ENCODE data around the gene STX1B. TPM values are rescaled to one million over a fixed set of nuclear protein-coding genes. Genes with fewer than 3 reads are reported as not detected.

The STX1B gene
- polyA plus RNA-seq, 2 donors: 0.29 to 1.6 TPM

DNA sequence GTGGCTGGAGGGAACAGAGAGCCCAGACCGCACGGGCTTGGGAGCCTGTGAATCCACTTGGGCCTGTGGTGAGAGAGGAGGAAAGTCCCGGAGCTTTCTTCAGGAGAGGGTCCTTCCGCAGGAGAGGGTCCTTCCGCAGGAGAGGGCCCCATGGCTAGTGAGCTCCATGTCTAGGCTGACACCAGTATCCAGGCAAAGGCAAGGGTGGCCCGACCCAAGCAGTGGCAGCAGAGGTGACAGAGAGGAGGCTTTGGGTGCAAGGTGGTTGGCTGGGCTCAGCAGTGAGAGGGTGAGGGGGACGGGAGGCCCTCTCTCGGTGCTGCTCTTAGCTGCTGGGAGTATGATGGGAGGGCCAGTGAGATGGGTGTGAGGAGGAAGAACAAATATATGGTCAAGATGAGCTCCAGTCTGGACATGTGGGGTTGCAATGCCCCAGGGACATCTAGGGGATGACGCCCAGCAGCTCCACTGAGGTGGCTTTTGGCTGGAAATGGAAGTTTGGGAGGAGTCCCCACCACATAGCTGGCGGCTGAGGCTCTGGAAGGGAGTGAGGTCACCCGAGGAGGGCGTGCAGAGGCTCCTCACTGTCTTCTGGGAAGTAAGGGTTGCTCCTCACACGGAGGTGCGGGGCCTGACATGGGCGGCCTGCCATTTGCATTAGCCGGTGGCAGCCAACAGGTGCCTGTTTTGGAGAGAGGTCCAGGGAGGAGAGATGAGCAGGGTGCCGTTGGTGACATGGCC, 27.7 kb downstream of the STX1B start:
- 59 to 71% methylated on average over 17 of the region's 17 CpGs for WGBS, 2 donors
- H3K27ac ChIP-seq (ENCODE audit: low read depth in 2 of 2, low read length in 1 of 2): peak overlapping the region in 1 of 2 donors; percentile 29
- peaks cover 0 to 12% of the 10 kb centered on the region in 2 donors for H3K4me1 ChIP-seq (ENCODE audit: control insufficient read depth in 2 of 2, insufficient read depth in 2 of 2, low read length in 1 of 2)
- peaks cover 0 to 32% of the 10 kb centered on the region in 2 donors for H3K36me3 ChIP-seq (ENCODE audit: control insufficient read depth in 2 of 2, insufficient read depth in 2 of 2, low read length in 1 of 2)
- no peak overlapping the region for H3K4me3 ChIP-seq (ENCODE audit: low read depth in 1 of 2, low read length in 2 of 2)
- no peaks in the 10 kb centered on the region for H3K9me3 ChIP-seq (ENCODE audit: control insufficient read depth in 2 of 2, insufficient read depth in 1 of 2, low read depth in 1 of 2, low read length in 1 of 2)
- H3K27me3 ChIP-seq (ENCODE audit: control insufficient read depth in 1 of 2, insufficient read depth in 2 of 2, low read length in 2 of 2): no peaks in the 10 kb centered on the region

- Histone ChIP-seq H3K4me3 (ENCODE audit: low read depth in 1 of 2, low read length in 2 of 2) (no peak overlapping the region), H3K36me3 (ENCODE audit: control insufficient read depth in 2 of 2, insufficient read depth in 2 of 2, low read length in 1 of 2) (peaks cover 6 to 41% of the 10 kb centered on the region in 2 donors), H3K4me1 (ENCODE audit: control insufficient read depth in 2 of 2, insufficient read depth in 2 of 2, low read length in 1 of 2) (peaks cover 0 to 12% of the 10 kb centered on the region in 2 donors), H3K9me3 (ENCODE audit: control insufficient read depth in 2 of 2, insufficient read depth in 1 of 2, low read depth in 1 of 2, low read length in 1 of 2) (no peaks in the 10 kb centered on the region), H3K27me3 (ENCODE audit: control insufficient read depth in 1 of 2, insufficient read depth in 2 of 2, low read length in 2 of 2) (no peaks in the 10 kb centered on the region), H3K27ac (ENCODE audit: low read depth in 2 of 2, low read length in 1 of 2) (no peak overlapping the region)
- 95 to 96% methylated on average over 14 of the region's 14 CpGs for WGBS, 2 donors
Observed at GRCh38 chr16:30980959-30981358, 29.5 kb downstream of the STX1B start.

DNA sequence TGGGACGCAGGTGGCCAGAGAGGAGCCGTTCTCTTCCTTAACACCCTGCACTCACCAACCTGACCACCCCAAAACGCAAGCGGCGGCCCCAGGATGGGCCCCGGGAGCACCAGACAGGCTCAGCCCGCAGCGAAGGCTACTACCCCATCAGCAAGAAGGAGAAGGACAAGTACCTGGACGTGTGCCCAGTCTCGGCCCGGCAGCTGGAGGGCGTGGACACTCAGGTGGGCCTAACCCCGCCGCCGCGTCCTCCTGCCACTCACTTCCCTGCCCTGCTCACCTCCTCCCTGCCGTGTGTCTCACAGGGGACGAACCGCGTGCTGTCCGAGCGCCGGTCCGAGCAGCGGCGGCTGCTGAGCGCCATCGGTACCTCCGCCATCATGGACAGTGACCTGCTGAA, 30.0 kb downstream of the STX1B start:
- H3K9me3 ChIP-seq (ENCODE audit: control insufficient read depth in 2 of 2, insufficient read depth in 1 of 2, low read depth in 1 of 2, low read length in 1 of 2): no peaks in the 10 kb centered on the region
- 88 to 91% methylated on average over 28 to 29 of the region's 29 CpGs for WGBS, 2 donors
- H3K4me1 ChIP-seq (ENCODE audit: control insufficient read depth in 2 of 2, insufficient read depth in 2 of 2, low read length in 1 of 2): peaks cover 0 to 7% of the 10 kb centered on the region in 2 donors
- H3K36me3 ChIP-seq (ENCODE audit: control insufficient read depth in 2 of 2, insufficient read depth in 2 of 2, low read length in 1 of 2): peaks cover 6 to 46% of the 10 kb centered on the region in 2 donors
- H3K4me3 ChIP-seq (ENCODE audit: low read depth in 1 of 2, low read length in 2 of 2): no peak overlapping the region
- H3K27me3 ChIP-seq (ENCODE audit: control insufficient read depth in 1 of 2, insufficient read depth in 2 of 2, low read length in 2 of 2): no peaks in the 10 kb centered on the region
- no peak overlapping the region for H3K27ac ChIP-seq (ENCODE audit: low read depth in 2 of 2, low read length in 1 of 2)

DNA sequence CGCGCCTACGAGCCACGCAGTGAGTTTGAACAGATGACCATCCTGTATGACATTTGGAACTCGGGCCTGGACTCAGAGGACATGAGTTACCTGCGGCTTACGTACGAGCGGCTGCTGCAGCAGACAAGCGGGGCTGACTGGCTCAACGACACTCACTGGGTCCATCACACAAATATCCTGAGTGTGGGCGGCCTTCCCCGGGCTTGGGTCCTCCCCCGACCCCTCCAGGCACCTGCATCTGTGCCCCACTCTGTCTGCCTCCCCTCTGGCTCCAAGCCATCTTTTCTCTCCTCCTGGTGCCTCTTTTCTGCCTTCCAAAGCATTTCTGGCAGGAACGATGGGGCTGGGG, 30.4 kb downstream of the STX1B start:
- H3K4me1 ChIP-seq (ENCODE audit: control insufficient read depth in 2 of 2, insufficient read depth in 2 of 2, low read length in 1 of 2): peaks cover 0 to 3% of the 10 kb centered on the region in 2 donors
- H3K27ac ChIP-seq (ENCODE audit: low read depth in 2 of 2, low read length in 1 of 2): no peak overlapping the region
- H3K9me3 ChIP-seq (ENCODE audit: control insufficient read depth in 2 of 2, insufficient read depth in 1 of 2, low read depth in 1 of 2, low read length in 1 of 2): no peaks in the 10 kb centered on the region
- H3K27me3 ChIP-seq (ENCODE audit: control insufficient read depth in 1 of 2, insufficient read depth in 2 of 2, low read length in 2 of 2): no peaks in the 10 kb centered on the region
- no peak overlapping the region for H3K4me3 ChIP-seq (ENCODE audit: low read depth in 1 of 2, low read length in 2 of 2)
- peaks cover 6 to 47% of the 10 kb centered on the region in 2 donors for H3K36me3 ChIP-seq (ENCODE audit: control insufficient read depth in 2 of 2, insufficient read depth in 2 of 2, low read length in 1 of 2)
- 91 to 93% methylated on average over 14 to 15 of the region's 15 CpGs for WGBS, 2 donors

DNA sequence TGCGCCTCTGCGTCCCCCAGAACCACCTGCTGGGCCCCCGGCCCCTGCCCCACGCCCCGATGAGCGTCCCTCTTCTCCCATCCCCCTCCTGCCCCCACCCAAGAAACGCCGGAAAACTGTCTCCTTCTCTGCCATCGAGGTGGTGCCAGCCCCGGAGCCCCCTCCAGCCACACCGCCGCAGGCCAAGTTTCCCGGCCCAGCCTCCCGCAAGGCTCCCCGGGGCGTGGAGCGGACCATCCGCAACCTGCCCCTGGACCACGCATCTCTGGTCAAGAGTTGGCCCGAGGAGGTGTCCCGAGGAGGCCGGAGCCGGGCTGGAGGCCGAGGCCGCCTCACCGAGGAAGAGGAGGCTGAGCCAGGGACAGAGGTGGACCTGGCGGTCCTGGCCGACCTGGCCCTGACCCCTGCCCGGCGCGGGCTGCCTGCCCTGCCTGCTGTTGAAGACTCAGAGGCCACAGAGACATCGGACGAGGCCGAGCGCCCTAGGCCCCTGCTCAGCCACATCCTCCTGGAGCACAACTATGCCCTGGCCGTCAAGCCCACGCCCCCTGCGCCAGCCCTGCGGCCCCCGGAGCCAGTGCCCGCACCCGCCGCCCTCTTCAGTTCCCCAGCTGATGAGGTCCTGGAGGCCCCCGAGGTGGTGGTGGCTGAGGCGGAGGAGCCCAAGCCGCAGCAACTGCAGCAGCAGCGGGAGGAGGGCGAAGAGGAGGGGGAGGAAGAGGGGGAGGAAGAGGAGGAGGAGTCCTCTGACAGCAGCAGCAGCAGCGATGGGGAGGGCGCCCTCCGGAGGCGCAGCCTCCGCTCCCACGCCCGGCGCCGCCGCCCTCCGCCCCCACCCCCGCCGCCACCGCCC, 31.0 kb downstream of the STX1B start:
- H3K36me3 ChIP-seq (ENCODE audit: control insufficient read depth in 2 of 2, insufficient read depth in 2 of 2, low read length in 1 of 2): peaks cover 6 to 49% of the 10 kb centered on the region in 2 donors

GRCh38 chr16:30977502-30977901, 32.9 kb downstream of the STX1B start:
- Histone ChIP-seq H3K27ac (ENCODE audit: low read depth in 2 of 2, low read length in 1 of 2) (no peak overlapping the region), H3K9me3 (ENCODE audit: control insufficient read depth in 2 of 2, insufficient read depth in 1 of 2, low read depth in 1 of 2, low read length in 1 of 2) (no peaks in the 10 kb centered on the region), H3K36me3 (ENCODE audit: control insufficient read depth in 2 of 2, insufficient read depth in 2 of 2, low read length in 1 of 2) (peaks cover 12 to 54% of the 10 kb centered on the region in 2 donors), H3K4me3 (ENCODE audit: low read depth in 1 of 2, low read length in 2 of 2) (no peak overlapping the region), H3K4me1 (ENCODE audit: control insufficient read depth in 2 of 2, insufficient read depth in 2 of 2, low read length in 1 of 2) (peaks cover 0 to under 1% of the 10 kb centered on the region in 2 donors), H3K27me3 (ENCODE audit: control insufficient read depth in 1 of 2, insufficient read depth in 2 of 2, low read length in 2 of 2) (no peaks in the 10 kb centered on the region)
- 84% methylated on average over 17 of the region's 17 CpGs for WGBS, 2 donors

More for the DNA sequence above, 31.0 kb downstream of the STX1B start:
- Histone ChIP-seq H3K9me3 (ENCODE audit: control insufficient read depth in 2 of 2, insufficient read depth in 1 of 2, low read depth in 1 of 2, low read length in 1 of 2) (no peaks in the 10 kb centered on the region), H3K4me3 (ENCODE audit: low read depth in 1 of 2, low read length in 2 of 2) (no peak overlapping the region), H3K4me1 (ENCODE audit: control insufficient read depth in 2 of 2, insufficient read depth in 2 of 2, low read length in 1 of 2) (peaks cover 0 to 3% of the 10 kb centered on the region in 2 donors), H3K27ac (ENCODE audit: low read depth in 2 of 2, low read length in 1 of 2) (no peak overlapping the region), H3K27me3 (ENCODE audit: control insufficient read depth in 1 of 2, insufficient read depth in 2 of 2, low read length in 2 of 2) (no peaks in the 10 kb centered on the region)
- 92 to 94% methylated on average over 58 to 62 of the region's 62 CpGs for WGBS, 2 donors

DNA sequence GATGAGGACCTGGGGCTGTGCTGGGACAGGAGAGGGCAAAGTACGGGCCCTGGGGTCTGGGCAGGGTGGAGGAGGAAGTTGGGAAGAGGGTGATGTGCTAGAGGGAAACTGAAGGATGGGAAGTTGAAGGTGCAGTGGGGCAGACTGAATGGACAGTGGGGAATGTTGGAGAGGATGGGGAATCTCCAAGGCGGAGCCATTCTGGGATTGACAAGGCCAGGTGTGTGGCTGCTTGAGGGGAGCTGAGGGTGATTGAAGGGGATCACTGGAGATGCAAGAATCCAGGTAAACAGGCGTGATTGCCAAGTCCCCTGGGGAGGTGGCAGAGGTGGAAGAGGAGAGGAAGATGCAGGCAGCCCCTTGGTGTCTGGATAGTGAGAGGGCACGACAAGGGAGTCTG, 34.0 kb downstream of the STX1B start:
- H3K4me1 ChIP-seq (ENCODE audit: control insufficient read depth in 2 of 2, insufficient read depth in 2 of 2, low read length in 1 of 2): no peaks in the 10 kb centered on the region
- no peaks in the 10 kb centered on the region for H3K9me3 ChIP-seq (ENCODE audit: control insufficient read depth in 2 of 2, insufficient read depth in 1 of 2, low read depth in 1 of 2, low read length in 1 of 2)
- H3K27ac ChIP-seq (ENCODE audit: low read depth in 2 of 2, low read length in 1 of 2): no peak overlapping the region
- H3K27me3 ChIP-seq (ENCODE audit: control insufficient read depth in 1 of 2, insufficient read depth in 2 of 2, low read length in 2 of 2): no peaks in the 10 kb centered on the region
- peaks cover 12 to 59% of the 10 kb centered on the region in 2 donors for H3K36me3 ChIP-seq (ENCODE audit: control insufficient read depth in 2 of 2, insufficient read depth in 2 of 2, low read length in 1 of 2)
- no peak overlapping the region for H3K4me3 ChIP-seq (ENCODE audit: low read depth in 1 of 2, low read length in 2 of 2)
- 91% methylated on average over 4 of the region's 4 CpGs for WGBS, 2 donors

- Histone ChIP-seq H3K4me3 (ENCODE audit: low read depth in 1 of 2, low read length in 2 of 2) (no peak overlapping the region), H3K36me3 (ENCODE audit: control insufficient read depth in 2 of 2, insufficient read depth in 2 of 2, low read length in 1 of 2) (peaks cover 16 to 52% of the 10 kb centered on the region in 2 donors), H3K4me1 (ENCODE audit: control insufficient read depth in 2 of 2, insufficient read depth in 2 of 2, low read length in 1 of 2) (no peaks in the 10 kb centered on the region), H3K27ac (ENCODE audit: low read depth in 2 of 2, low read length in 1 of 2) (no peak overlapping the region), H3K9me3 (ENCODE audit: control insufficient read depth in 2 of 2, insufficient read depth in 1 of 2, low read depth in 1 of 2, low read length in 1 of 2) (no peaks in the 10 kb centered on the region), H3K27me3 (ENCODE audit: control insufficient read depth in 1 of 2, insufficient read depth in 2 of 2, low read length in 2 of 2) (no peaks in the 10 kb centered on the region)
- 96 to 97% methylated on average over 6 of the region's 6 CpGs for WGBS, 2 donors
Observed at GRCh38 chr16:30974348-30974747, 36.1 kb downstream of the STX1B start.

GRCh38 chr16:30972872-30973271, 37.6 kb downstream of the STX1B start:
- H3K4me1 ChIP-seq (ENCODE audit: control insufficient read depth in 2 of 2, insufficient read depth in 2 of 2, low read length in 1 of 2): no peaks in the 10 kb centered on the region
- no peak overlapping the region for H3K4me3 ChIP-seq (ENCODE audit: low read depth in 1 of 2, low read length in 2 of 2)
- no peaks in the 10 kb centered on the region for H3K9me3 ChIP-seq (ENCODE audit: control insufficient read depth in 2 of 2, insufficient read depth in 1 of 2, low read depth in 1 of 2, low read length in 1 of 2)
- no peak overlapping the region for H3K27ac ChIP-seq (ENCODE audit: low read depth in 2 of 2, low read length in 1 of 2)
- H3K27me3 ChIP-seq (ENCODE audit: control insufficient read depth in 1 of 2, insufficient read depth in 2 of 2, low read length in 2 of 2): no peaks in the 10 kb centered on the region
- WGBS, 2 donors: 80 to 89% methylated on average over 7 of the region's 7 CpGs
- peaks cover 16 to 48% of the 10 kb centered on the region in 2 donors for H3K36me3 ChIP-seq (ENCODE audit: control insufficient read depth in 2 of 2, insufficient read depth in 2 of 2, low read length in 1 of 2)

Data from esophagus (tissue), 2 donors.